Measurements from ENCODE around the gene HYCC2.

- TF ChIP-seq CTCF (IDR thresholded peaks at IDR 0.05; ENCODE audit: extremely low read depth in 1 of 2, insufficient read depth in 1 of 2, low read depth in 1 of 2, low read length in 2 of 2) (no peak), POLR2A (IDR thresholded peaks at IDR 0.05; ENCODE audit: low read depth, low read length) (no peak), EZH2 (IDR thresholded peaks at IDR 0.05; ENCODE audit: borderline replicate concordance, low read depth, low read length, severe bottlenecking) (no peak), FOS (IDR thresholded peaks at IDR 0.05; ENCODE audit: borderline replicate concordance, insufficient read depth, low read length) (no peak)
- TF ChIP-seq, protein P1, sequence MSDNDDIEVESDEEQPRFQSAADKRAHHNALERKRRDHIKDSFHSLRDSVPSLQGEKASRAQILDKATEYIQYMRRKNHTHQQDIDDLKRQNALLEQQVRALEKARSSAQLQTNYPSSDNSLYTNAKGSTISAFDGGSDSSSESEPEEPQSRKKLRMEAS (IDR thresholded peaks at IDR 0.05; ENCODE audit: insufficient read depth, insufficient read length) = no peak
These were observed 1.6 kb upstream of the HYCC2 start for GRCh38 chr2:201073071-201073470.
